H1 (cell line): ENCODE data around the gene MEX3C. TPM values are rescaled to one million over a fixed set of nuclear protein-coding genes. Genes with fewer than 3 reads are reported as not detected.

Experiments
- BACH1 ChIP-seq: IDR thresholded peaks from 2 replicates; pipeline ENCODE4 v1.6.1; 2012; ENCODE audit warnings: low read length, improper control_type of control experiment
- CEBPB ChIP-seq: IDR thresholded peaks from 2 replicates; pipeline ENCODE4 v1.6.1; 2012; ENCODE audit warnings: low read depth, low read length
- HDAC6 ChIP-seq: IDR thresholded peaks from one replicate; pipeline ENCODE4 v1.7.1; 2012; ENCODE audit warnings: low read depth, mild to moderate bottlenecking, inconsistent platforms, low read length, moderate library complexity
- JUND ChIP-seq: IDR thresholded peaks from 2 replicates; pipeline ENCODE4 v1.6.1; 2011; ENCODE audit warnings: mild to moderate bottlenecking, improper control_type of control experiment, low read length
- MAFK ChIP-seq: IDR thresholded peaks from 2 replicates; pipeline ENCODE4 v1.6.1; 2012; ENCODE audit warnings: low read depth, mild to moderate bottlenecking, improper control_type of control experiment, low read length
- NANOG ChIP-seq: IDR thresholded peaks from 2 replicates; pipeline ENCODE4 v1.6.1; 2011; ENCODE audit warnings: low read length, low read depth, mild to moderate bottlenecking, inconsistent platforms; ENCODE audit not compliant: insufficient read depth, poor library complexity, severe bottlenecking
- SAP30 ChIP-seq: fragments of 300-600 bp; sonication (generic); IDR thresholded peaks from 2 replicates; pipeline ENCODE4 v1.7.1; 2012; ENCODE audit warnings: low read length, moderate library complexity, mild to moderate bottlenecking, inconsistent platforms; ENCODE audit not compliant: insufficient read depth, insufficient replicate concordance
- SIRT6 ChIP-seq: IDR thresholded peaks from one replicate; pipeline ENCODE4 v1.7.1; 2012; ENCODE audit warnings: low read length, inconsistent platforms
- SIX5 ChIP-seq: IDR thresholded peaks from 2 replicates; pipeline ENCODE4 v1.6.1; 2011; ENCODE audit warnings: mild to moderate bottlenecking, low read depth, low read length
- SP1 ChIP-seq: IDR thresholded peaks from 2 replicates; pipeline ENCODE4 v1.6.1; 2011; ENCODE audit warnings: low read depth, low read length
- polyA plus RNA-seq, 7 experiments: library from polyadenylated mRNA; depleted of rRNA in 3 of 7; stranded (reverse) in 5 of 7; unstranded in 2 of 7; fragments of >200 nt in 5 of 7; fragments of 200-250 nt in 2 of 7; gene quantifications; 1 replicate in 5 of 7; 2 replicates in 1 of 7; 4 replicates in 1 of 7; pipeline versions ENCODE4 v1.2.1 to v1.2.3, GENCODE V29; 2011 to 2013; ENCODE audit warnings: missing spikeins in 2 of 7, mixed read lengths in 2 of 7
- total RNA-seq: library from RNA; stranded (reverse); fragmentation: NEBNext Ultra II Directional; extraction: Animal tissue kit (Norgen Biotek cat#: 25700); gene quantifications from 2 replicates; pipeline ENCODE4 v1.2.1, GENCODE V29; 2021
- TF ChIP-seq, protein P1 (sequence below): fragments of 300-600 bp; sonication (generic); IDR thresholded peaks from 2 replicates; pipeline ENCODE4 v1.7.1; 2012; ENCODE audit warnings: low read length, moderate library complexity, mild to moderate bottlenecking, inconsistent platforms; ENCODE audit not compliant: insufficient replicate concordance

MEX3C gene
- total and polyA plus RNA-seq, 2 of the 8 experiments (the other 6 are each of a cell fraction or from before 2014, with no cell fraction given): 48.2 to 103 TPM

DNA sequence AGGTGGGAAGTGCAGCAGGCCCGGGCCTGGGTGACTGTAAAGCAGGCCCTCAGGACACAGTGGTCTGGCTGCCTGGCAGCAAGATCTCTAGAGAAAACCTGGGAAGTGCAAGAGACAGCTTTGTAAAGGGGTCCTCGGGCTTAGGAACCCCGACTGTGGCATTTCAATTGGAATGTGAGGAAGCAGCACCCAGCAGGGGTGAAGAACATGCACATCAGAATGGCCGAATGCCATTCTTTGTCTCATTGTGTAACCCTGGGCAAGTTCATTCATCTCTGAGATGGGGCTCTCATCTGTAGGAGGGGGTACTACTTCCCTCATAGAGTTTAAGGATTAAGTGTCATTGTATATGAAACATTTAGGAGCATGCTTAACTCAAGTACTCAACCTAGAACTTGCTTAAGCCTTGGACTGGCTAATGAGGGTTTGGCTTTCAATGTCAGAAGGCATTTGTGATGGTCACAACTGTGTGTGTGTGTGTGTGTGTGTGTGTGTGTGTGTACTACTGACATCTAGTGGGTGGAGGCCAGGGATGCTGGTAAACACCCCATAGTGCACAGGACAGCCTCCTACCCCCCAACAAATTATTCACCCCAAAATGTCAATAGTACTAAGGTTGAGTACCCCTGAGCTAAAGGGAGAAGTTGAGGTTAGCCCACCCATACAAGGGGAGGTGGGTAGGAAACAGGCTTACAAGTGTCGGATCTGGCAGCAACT is 29.3 kb downstream of the MEX3C start (continued):
- TF ChIP-seq, protein P1, sequence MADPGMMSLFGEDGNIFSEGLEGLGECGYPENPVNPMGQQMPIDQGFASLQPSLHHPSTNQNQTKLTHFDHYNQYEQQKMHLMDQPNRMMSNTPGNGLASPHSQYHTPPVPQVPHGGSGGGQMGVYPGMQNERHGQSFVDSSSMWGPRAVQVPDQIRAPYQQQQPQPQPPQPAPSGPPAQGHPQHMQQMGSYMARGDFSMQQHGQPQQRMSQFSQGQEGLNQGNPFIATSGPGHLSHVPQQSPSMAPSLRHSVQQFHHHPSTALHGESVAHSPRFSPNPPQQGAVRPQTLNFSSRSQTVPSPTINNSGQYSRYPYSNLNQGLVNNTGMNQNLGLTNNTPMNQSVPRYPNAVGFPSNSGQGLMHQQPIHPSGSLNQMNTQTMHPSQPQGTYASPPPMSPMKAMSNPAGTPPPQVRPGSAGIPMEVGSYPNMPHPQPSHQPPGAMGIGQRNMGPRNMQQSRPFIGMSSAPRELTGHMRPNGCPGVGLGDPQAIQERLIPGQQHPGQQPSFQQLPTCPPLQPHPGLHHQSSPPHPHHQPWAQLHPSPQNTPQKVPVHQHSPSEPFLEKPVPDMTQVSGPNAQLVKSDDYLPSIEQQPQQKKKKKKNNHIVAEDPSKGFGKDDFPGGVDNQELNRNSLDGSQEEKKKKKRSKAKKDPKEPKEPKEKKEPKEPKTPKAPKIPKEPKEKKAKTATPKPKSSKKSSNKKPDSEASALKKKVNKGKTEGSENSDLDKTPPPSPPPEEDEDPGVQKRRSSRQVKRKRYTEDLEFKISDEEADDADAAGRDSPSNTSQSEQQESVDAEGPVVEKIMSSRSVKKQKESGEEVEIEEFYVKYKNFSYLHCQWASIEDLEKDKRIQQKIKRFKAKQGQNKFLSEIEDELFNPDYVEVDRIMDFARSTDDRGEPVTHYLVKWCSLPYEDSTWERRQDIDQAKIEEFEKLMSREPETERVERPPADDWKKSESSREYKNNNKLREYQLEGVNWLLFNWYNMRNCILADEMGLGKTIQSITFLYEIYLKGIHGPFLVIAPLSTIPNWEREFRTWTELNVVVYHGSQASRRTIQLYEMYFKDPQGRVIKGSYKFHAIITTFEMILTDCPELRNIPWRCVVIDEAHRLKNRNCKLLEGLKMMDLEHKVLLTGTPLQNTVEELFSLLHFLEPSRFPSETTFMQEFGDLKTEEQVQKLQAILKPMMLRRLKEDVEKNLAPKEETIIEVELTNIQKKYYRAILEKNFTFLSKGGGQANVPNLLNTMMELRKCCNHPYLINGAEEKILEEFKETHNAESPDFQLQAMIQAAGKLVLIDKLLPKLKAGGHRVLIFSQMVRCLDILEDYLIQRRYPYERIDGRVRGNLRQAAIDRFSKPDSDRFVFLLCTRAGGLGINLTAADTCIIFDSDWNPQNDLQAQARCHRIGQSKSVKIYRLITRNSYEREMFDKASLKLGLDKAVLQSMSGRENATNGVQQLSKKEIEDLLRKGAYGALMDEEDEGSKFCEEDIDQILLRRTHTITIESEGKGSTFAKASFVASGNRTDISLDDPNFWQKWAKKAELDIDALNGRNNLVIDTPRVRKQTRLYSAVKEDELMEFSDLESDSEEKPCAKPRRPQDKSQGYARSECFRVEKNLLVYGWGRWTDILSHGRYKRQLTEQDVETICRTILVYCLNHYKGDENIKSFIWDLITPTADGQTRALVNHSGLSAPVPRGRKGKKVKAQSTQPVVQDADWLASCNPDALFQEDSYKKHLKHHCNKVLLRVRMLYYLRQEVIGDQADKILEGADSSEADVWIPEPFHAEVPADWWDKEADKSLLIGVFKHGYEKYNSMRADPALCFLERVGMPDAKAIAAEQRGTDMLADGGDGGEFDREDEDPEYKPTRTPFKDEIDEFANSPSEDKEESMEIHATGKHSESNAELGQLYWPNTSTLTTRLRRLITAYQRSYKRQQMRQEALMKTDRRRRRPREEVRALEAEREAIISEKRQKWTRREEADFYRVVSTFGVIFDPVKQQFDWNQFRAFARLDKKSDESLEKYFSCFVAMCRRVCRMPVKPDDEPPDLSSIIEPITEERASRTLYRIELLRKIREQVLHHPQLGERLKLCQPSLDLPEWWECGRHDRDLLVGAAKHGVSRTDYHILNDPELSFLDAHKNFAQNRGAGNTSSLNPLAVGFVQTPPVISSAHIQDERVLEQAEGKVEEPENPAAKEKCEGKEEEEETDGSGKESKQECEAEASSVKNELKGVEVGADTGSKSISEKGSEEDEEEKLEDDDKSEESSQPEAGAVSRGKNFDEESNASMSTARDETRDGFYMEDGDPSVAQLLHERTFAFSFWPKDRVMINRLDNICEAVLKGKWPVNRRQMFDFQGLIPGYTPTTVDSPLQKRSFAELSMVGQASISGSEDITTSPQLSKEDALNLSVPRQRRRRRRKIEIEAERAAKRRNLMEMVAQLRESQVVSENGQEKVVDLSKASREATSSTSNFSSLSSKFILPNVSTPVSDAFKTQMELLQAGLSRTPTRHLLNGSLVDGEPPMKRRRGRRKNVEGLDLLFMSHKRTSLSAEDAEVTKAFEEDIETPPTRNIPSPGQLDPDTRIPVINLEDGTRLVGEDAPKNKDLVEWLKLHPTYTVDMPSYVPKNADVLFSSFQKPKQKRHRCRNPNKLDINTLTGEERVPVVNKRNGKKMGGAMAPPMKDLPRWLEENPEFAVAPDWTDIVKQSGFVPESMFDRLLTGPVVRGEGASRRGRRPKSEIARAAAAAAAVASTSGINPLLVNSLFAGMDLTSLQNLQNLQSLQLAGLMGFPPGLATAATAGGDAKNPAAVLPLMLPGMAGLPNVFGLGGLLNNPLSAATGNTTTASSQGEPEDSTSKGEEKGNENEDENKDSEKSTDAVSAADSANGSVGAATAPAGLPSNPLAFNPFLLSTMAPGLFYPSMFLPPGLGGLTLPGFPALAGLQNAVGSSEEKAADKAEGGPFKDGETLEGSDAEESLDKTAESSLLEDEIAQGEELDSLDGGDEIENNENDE: peak; percentile 76
- no peak for TF ChIP-seq SIRT6
- TF ChIP-seq HDAC6: no peak
- TF ChIP-seq NANOG: peak; percentile 88
- no peak for TF ChIP-seq BACH1
- no peak for TF ChIP-seq MAFK
- no peak for TF ChIP-seq SIX5
- TF ChIP-seq SAP30: no peak
- TF ChIP-seq SP1: peak; percentile 76
- TF ChIP-seq JUND: peak; percentile 9; the same call in 1 of the 2 replicates
- peak; percentile 88 for TF ChIP-seq CEBPB
